Mesenchymal stem cell (in vitro differentiated cells and primary cell): ENCODE measurements around the gene PRICKLE2.

Source experiments
- DNase-seq: peaks from one replicate; pipeline ENCODE4 v3.0.0-alpha.2; 2013
- H2AFZ ChIP-seq: one replicate; pipeline ENCODE4 v1.6.1; 2013; ENCODE audit warnings: low read depth, mild to moderate bottlenecking, control low read depth, inconsistent platforms, low read length, moderate library complexity
- H2AK5ac ChIP-seq: 2 replicates; pipeline ENCODE4 v1.6.1; 2013; ENCODE audit warnings: low read length, moderate library complexity, mild to moderate bottlenecking, inconsistent platforms; ENCODE audit not compliant: severe bottlenecking
- H2BK120ac ChIP-seq: one replicate; pipeline ENCODE4 v1.6.1; 2013; ENCODE audit warnings: low read depth, mild to moderate bottlenecking, inconsistent platforms, low read length, moderate library complexity
- H2BK12ac ChIP-seq, 2 experiments: one replicate each; pipeline ENCODE4 v1.6.1; 2013; ENCODE audit warnings: inconsistent platforms in 2 of 2, low read length in 2 of 2, mild to moderate bottlenecking in 2 of 2, moderate library complexity in 2 of 2, control low read depth in 1 of 2
- H2BK15ac ChIP-seq: one replicate; pipeline ENCODE4 v1.6.1; 2013; ENCODE audit warnings: mild to moderate bottlenecking, low read depth, inconsistent platforms; ENCODE audit not compliant: poor library complexity, severe bottlenecking
- H2BK5ac ChIP-seq: 2 replicates; pipeline ENCODE4 v1.6.1; 2013; ENCODE audit warnings: low read depth, mild to moderate bottlenecking, low read length, control low read depth, inconsistent platforms; ENCODE audit not compliant: poor library complexity, severe bottlenecking
- H3K14ac ChIP-seq, 2 experiments: one replicate each; pipeline ENCODE4 v1.6.1; 2013; ENCODE audit warnings: inconsistent platforms in 2 of 2, low read length in 2 of 2, control low read depth in 1 of 2, mild to moderate bottlenecking in 1 of 2, moderate library complexity in 1 of 2
- H3K18ac ChIP-seq, 2 experiments: one replicate each; pipeline ENCODE4 v1.6.1; 2013; ENCODE audit warnings: inconsistent platforms in 2 of 2, low read length in 2 of 2, control low read depth in 1 of 2, low read depth in 1 of 2, mild to moderate bottlenecking in 1 of 2
- H3K23ac ChIP-seq, 2 experiments: one replicate each; pipeline ENCODE4 v1.6.1; 2013; ENCODE audit warnings: inconsistent platforms in 2 of 2, low read length in 2 of 2, mild to moderate bottlenecking in 2 of 2, moderate library complexity in 2 of 2, control low read depth in 1 of 2
- H3K27ac ChIP-seq: 2 replicates; pipeline ENCODE4 v1.5.1; 2013; ENCODE audit warnings: mild to moderate bottlenecking, moderate library complexity, low read length, control low read depth, inconsistent platforms; ENCODE audit not compliant: poor library complexity, severe bottlenecking
- H3K27me3 ChIP-seq, 2 experiments: 2 replicates each; pipeline versions ENCODE4 v1.6.1 to v1.7.0; 2013; ENCODE audit warnings: low read length in 2 of 2, mild to moderate bottlenecking in 2 of 2, moderate library complexity in 2 of 2, control low read depth in 1 of 2, inconsistent platforms in 1 of 2; ENCODE audit not compliant: control insufficient read depth in 1 of 2, insufficient read depth in 1 of 2
- H3K36me3 ChIP-seq, 2 experiments: 2 replicates each; pipeline versions ENCODE4 v1.6.1 to v1.7.0; 2013; ENCODE audit warnings: low read length in 2 of 2, control low read depth in 1 of 2, inconsistent platforms in 1 of 2, low read depth in 1 of 2, mild to moderate bottlenecking in 1 of 2; ENCODE audit not compliant: insufficient read depth in 2 of 2, control insufficient read depth in 1 of 2
- H3K4ac ChIP-seq, 2 experiments: one replicate each; pipeline ENCODE4 v1.6.1; 2013; ENCODE audit warnings: inconsistent platforms in 2 of 2, low read length in 2 of 2, mild to moderate bottlenecking in 2 of 2, moderate library complexity in 2 of 2, control low read depth in 1 of 2, low read depth in 1 of 2
- H3K4me1 ChIP-seq: 2 replicates; pipeline ENCODE4 v1.6.1; 2013; ENCODE audit warnings: low read depth, low read length, control low read depth; ENCODE audit not compliant: control insufficient read depth, insufficient read depth
- H3K4me2 ChIP-seq: 2 replicates; pipeline ENCODE4 v1.6.1; 2013; ENCODE audit warnings: low read length, mild to moderate bottlenecking, inconsistent platforms; ENCODE audit not compliant: poor library complexity, severe bottlenecking
- H3K4me3 ChIP-seq, 2 experiments: 2 replicates each; pipeline versions ENCODE4 v1.5.1 to v1.7.0; 2013; ENCODE audit warnings: low read length in 2 of 2, mild to moderate bottlenecking in 2 of 2, control low read depth in 1 of 2, low read depth in 1 of 2; ENCODE audit not compliant: insufficient read depth in 1 of 2
- H3K79me1 ChIP-seq: replicated peaks from 2 replicates; pipeline ENCODE4 v1.6.1; 2013; ENCODE audit warnings: mild to moderate bottlenecking, control low read depth, low read length, inconsistent platforms; ENCODE audit not compliant: poor library complexity, severe bottlenecking
- H3K9ac ChIP-seq: 2 replicates; pipeline ENCODE4 v1.7.0; 2013; ENCODE audit warnings: mild to moderate bottlenecking, low read length, moderate library complexity
- H3K9me3 ChIP-seq: 2 replicates; pipeline ENCODE4 v1.7.0; 2013; ENCODE audit warnings: mild to moderate bottlenecking, low read length; ENCODE audit not compliant: control insufficient read depth
- H4K8ac ChIP-seq: one replicate; pipeline ENCODE4 v1.6.1; 2013; ENCODE audit warnings: inconsistent platforms, mild to moderate bottlenecking, low read length, moderate library complexity
- H4K91ac ChIP-seq: one replicate; pipeline ENCODE4 v1.6.1; 2013; ENCODE audit warnings: mild to moderate bottlenecking, low read length, inconsistent platforms
- WGBS: methylation state at CpG from one replicate; pipeline ENCODE4 v1.1.7; 2013; ENCODE audit warnings: mixed read lengths; 5-methylcytosine and 5-hydroxymethylcytosine counted together

The PRICKLE2 gene

GRCh38 chr3:64176461-64176996 lies 48.7 kb downstream of the PRICKLE2 start:
- no peak overlapping the region for H3K9ac ChIP-seq
- WGBS = 50% methylated on average over 1 of the region's 4 CpGs
- no peak overlapping the region for H3K14ac ChIP-seq
- H3K27ac ChIP-seq = peak overlapping the region; percentile 21
- no peak overlapping the region for H3K4ac ChIP-seq
- peaks cover 2% of the 10 kb centered on the region for H3K4me1 ChIP-seq
- no peak overlapping the region for H2AK5ac ChIP-seq
- H3K27me3 ChIP-seq = no peaks in the 10 kb centered on the region
- no peak overlapping the region for H2BK5ac ChIP-seq
- no peak overlapping the region for H2AFZ ChIP-seq
- H2BK12ac ChIP-seq = no peak overlapping the region
- H3K18ac ChIP-seq = no peak overlapping the region
- peaks cover 10% of the 10 kb centered on the region for H3K79me1 ChIP-seq
- no peak overlapping the region for H4K91ac ChIP-seq
- H2BK15ac ChIP-seq = no peak overlapping the region
- no peak overlapping the region for H3K23ac ChIP-seq
- no peaks in the 10 kb centered on the region for H3K9me3 ChIP-seq
- H3K36me3 ChIP-seq = peaks cover 2 to 46% of the 10 kb centered on the region in 2 experiments
- no peak overlapping the region for H3K4me3 ChIP-seq
- H3K4me2 ChIP-seq = no peak overlapping the region
- DNase-seq = peak; percentile 33
- H2BK120ac ChIP-seq = no peak overlapping the region
- H4K8ac ChIP-seq = no peak overlapping the region

- H2BK120ac ChIP-seq = no peak overlapping the region
- H3K79me1 ChIP-seq = peaks cover 20% of the 10 kb centered on the region
- no peak overlapping the region for H2BK12ac ChIP-seq
- H3K18ac ChIP-seq = peak overlapping the region in 1 of 2 experiments; percentile 30
- no peaks in the 10 kb centered on the region for H3K9me3 ChIP-seq
- H3K4me1 ChIP-seq = peaks cover 2% of the 10 kb centered on the region
- peaks cover 2 to 37% of the 10 kb centered on the region in 2 experiments for H3K36me3 ChIP-seq
- no peaks in the 10 kb centered on the region for H3K27me3 ChIP-seq
- no peak overlapping the region for H2AFZ ChIP-seq
- H3K4ac ChIP-seq = no peak overlapping the region
- H2BK15ac ChIP-seq = no peak overlapping the region
- H3K4me3 ChIP-seq = no peak overlapping the region
- no peak for DNase-seq
- no peak overlapping the region for H3K14ac ChIP-seq
- no peak overlapping the region for H3K23ac ChIP-seq
- H3K4me2 ChIP-seq = no peak overlapping the region
- H3K27ac ChIP-seq = no peak overlapping the region
- no peak overlapping the region for H3K9ac ChIP-seq
- H4K8ac ChIP-seq = no peak overlapping the region
- H2BK5ac ChIP-seq = no peak overlapping the region
- WGBS = 97% methylated on average over 5 of the region's 6 CpGs
- no peak overlapping the region for H4K91ac ChIP-seq
- H2AK5ac ChIP-seq = no peak overlapping the region
Observed at GRCh38 chr3:64174328-64174727, 50.9 kb downstream of the PRICKLE2 start.

DNA sequence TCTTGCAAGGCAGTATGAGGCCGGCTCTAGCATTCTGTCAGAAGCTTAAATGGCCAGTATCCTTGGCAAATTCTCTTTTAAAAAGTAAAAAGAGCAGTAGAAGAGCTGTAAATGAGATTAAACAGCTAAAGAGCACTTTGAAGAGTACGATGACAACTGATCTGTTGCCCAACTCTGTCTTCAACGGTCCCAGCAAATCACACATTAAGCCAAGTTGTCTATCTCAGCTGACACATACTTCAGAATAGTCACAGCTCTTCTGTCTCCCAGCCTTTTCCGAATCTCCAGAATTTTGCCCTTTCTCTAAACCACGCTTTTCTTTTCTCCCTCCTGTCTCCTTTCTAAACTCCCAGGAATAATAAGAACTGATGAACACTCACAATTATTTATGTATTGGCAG lies 51.7 kb downstream of the PRICKLE2 start:
- Histone ChIP-seq H3K9ac (no peak overlapping the region), H3K27ac (no peak overlapping the region), H3K79me1 (peaks cover 23% of the 10 kb centered on the region), H3K14ac (no peak overlapping the region), H2BK12ac (no peak overlapping the region), H2BK5ac (no peak overlapping the region), H3K9me3 (no peaks in the 10 kb centered on the region), H3K4ac (no peak overlapping the region), H3K18ac (no peak overlapping the region), H3K27me3 (no peaks in the 10 kb centered on the region), H3K36me3 (peaks cover 2 to 36% of the 10 kb centered on the region in 2 experiments), H2BK15ac (no peak overlapping the region), H3K4me2 (no peak overlapping the region), H3K23ac (no peak overlapping the region), H4K8ac (no peak overlapping the region), H3K4me1 (peaks cover 2% of the 10 kb centered on the region), H2AFZ (no peak overlapping the region), H2BK120ac (no peak overlapping the region), H4K91ac (no peak overlapping the region), H2AK5ac (no peak overlapping the region), H3K4me3 (no peak overlapping the region)
- DNase-seq = no peak
- 88% methylated on average over 3 of the region's 5 CpGs for WGBS

GRCh38 chr3:64170270-64170669 lies 55.0 kb downstream of the PRICKLE2 start:
- Histone ChIP-seq H3K4me3 (no peak overlapping the region), H3K9me3 (no peaks in the 10 kb centered on the region), H2BK120ac (no peak overlapping the region), H3K4me1 (peaks cover 4% of the 10 kb centered on the region), H2BK5ac (no peak overlapping the region), H3K23ac (no peak overlapping the region), H2AK5ac (no peak overlapping the region), H3K18ac (no peak overlapping the region), H3K27ac (no peak overlapping the region), H4K8ac (no peak overlapping the region), H2AFZ (no peak overlapping the region), H2BK15ac (no peak overlapping the region), H4K91ac (no peak overlapping the region), H3K4ac (peak overlapping the region in 1 of 2 experiments; percentile 6), H3K14ac (no peak overlapping the region), H2BK12ac (no peak overlapping the region), H3K27me3 (no peaks in the 10 kb centered on the region), H3K4me2 (no peak overlapping the region), H3K79me1 (peaks cover 31% of the 10 kb centered on the region), H3K36me3 (peaks cover 9 to 30% of the 10 kb centered on the region in 2 experiments), H3K9ac (no peak overlapping the region)
- no peak for DNase-seq
- 96% methylated on average over 4 of the region's 5 CpGs for WGBS
